ENCODE results near the gene TSPEAR. TPM values are rescaled to one million over a fixed set of nuclear protein-coding genes. Genes with fewer than 3 reads are reported as not detected.

TSPEAR gene
- total RNA-seq, 1 donor from 2014 or later = not detected

DNA sequence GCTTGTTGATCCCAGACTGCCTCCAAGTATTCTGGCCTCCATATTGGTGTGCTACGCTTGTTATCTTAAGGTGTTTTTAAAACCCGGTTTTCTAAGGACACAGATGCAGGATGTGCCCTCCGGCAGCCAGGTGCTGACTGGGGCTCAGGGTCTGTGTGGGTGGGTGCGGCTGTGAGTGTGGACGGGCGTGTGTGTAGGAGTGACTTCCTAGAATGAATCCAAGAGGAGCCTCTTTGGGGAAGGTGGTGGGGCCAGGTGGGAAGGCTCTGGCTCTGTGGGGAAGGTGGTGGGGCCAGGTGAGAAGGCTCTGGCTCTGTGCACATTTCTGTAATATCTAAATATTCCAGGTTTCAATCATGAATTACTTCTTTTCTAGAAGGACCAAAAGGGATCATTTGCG is 12.8 kb upstream of the TSPEAR start:
- no peak for DNase-seq (ENCODE audit: low spot score)
- no peak for ATAC-seq

GRCh38 chr21:44723177-44724131 is 12.1 kb upstream of the TSPEAR start:
- DNase-seq (ENCODE audit: low spot score) (no peak), ATAC-seq (no peak)

- DNase-seq (ENCODE audit: low spot score) (no peak), ATAC-seq (no peak)
Measured at GRCh38 chr21:44722731-44723130, 11.4 kb upstream of the TSPEAR start.

- DNase-seq (ENCODE audit: low spot score) (no peak), ATAC-seq (no peak)
Measured at GRCh38 chr21:44720170-44720569, 8.8 kb upstream of the TSPEAR start.

- no peak for DNase-seq (ENCODE audit: low spot score)
Measured at GRCh38 chr21:44718571-44718970, 7.2 kb upstream of the TSPEAR start.

DNA sequence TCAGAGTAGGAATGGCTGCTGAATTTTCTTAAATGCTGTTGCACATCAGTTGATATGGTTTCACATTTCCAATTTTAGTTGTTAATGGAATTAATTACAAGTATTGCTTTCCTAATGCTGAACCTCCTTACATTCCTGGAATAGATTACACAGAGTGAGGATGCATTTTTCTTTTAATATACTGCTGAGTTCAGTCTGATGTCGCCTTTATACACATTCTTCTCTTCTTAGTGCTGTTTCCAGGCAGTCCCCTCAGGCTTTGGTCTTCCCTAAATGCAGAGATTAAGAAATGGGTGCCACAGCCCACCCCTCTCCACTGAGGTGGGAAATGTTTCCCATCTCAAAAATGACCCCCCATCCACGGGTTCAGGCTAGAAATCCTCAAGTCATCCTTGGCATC is 6.7 kb upstream of the TSPEAR start:
- ATAC-seq = no peak
- DNase-seq (ENCODE audit: low spot score) = no peak

More at GRCh38 chr21:44718571-44718970, 7.2 kb upstream of the TSPEAR start:
- no peak for ATAC-seq

DNA sequence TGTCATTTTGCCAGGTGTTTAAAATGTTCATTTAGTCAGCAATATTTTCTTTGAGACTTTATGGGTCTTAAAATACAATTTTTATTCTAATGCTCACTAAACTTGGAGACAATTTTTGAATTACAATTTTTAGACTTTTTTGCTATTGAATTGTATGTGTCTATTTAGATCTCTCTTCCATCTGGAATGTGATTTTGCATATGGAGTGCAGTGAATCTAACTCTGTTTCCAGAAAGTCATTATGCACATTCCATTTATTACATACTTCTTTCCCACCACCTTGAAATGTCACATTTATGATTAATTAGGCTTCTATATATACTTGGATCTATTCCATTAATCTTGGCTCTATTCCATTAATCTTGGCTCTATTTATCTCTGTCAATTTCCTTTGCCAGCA is 5.6 kb upstream of the TSPEAR start:
- DNase-seq (ENCODE audit: low spot score) (no peak), ATAC-seq (no peak)

DNA sequence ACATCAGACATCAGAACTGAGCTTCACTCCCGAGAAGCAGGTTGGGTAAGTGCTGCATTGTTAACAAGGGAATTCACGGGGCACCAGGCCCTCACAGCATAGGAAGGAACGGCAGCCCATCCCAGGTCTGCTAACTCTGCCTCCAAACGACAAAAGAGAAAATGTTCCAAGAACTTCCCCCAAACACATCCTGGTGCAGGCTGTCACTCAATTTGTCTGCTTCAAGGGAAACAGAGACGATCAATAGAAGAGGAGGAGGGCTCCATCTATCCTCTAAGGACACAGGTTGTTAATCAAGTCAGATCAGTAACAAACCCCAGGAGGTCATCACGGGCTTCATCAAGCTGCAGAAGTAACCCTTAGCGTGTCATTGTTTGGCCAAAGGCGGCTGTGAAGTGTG is 3.5 kb upstream of the TSPEAR start:
- ATAC-seq (no peak), DNase-seq (ENCODE audit: low spot score) (peak; percentile 8)

- ATAC-seq = no peak
- DNase-seq (ENCODE audit: low spot score) = peak; percentile 16
Measured at GRCh38 chr21:44713846-44714245, 2.5 kb upstream of the TSPEAR start.

- ATAC-seq (no peak), DNase-seq (ENCODE audit: low spot score) (peak; percentile 33)
Measured at GRCh38 chr21:44713130-44713529, 1.8 kb upstream of the TSPEAR start.

GRCh38 chr21:44712203-44713028 is 1.0 kb upstream of the TSPEAR start:
- no peak for ATAC-seq
- peak; percentile 24 for DNase-seq (ENCODE audit: low spot score)

GRCh38 chr21:44710756-44711326 is 531 bp downstream of the TSPEAR start:
- ATAC-seq (no peak), DNase-seq (ENCODE audit: low spot score) (peak; percentile 29)

GRCh38 chr21:44710294-44710665 is 1.1 kb downstream of the TSPEAR start:
- no peak for ATAC-seq
- DNase-seq (ENCODE audit: low spot score) = peak; percentile 15

GRCh38 chr21:44709426-44710293 is 1.7 kb downstream of the TSPEAR start:
- ATAC-seq (peak; percentile 30), DNase-seq (ENCODE audit: low spot score) (peak; percentile 38)

DNA sequence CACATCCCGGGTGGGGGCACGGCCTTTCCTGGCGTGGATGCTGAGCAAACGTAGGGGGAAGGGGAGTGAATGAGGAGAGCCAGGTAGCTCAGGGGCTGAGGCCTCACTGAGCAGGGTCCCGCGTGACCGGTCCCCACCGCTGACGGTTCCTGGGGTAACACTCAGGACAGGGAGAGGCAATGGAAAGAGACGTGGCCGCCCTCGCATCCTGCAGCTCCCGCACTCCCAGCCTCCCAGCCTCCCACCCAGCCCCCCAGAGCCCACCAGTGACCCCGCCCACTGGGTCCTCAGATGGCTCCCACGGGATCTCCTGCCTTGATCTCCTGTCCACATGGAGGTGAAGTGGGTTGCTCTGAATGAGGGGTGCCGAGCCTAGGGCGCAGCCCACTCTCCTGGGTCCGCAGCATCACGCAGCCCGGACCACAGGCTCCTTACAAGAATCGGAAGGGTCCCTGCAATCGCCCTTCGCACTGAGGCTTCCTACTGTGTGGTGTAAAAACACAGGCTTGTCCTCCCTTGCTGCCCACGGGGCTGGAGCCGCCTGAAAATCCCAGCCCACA is 2.4 kb downstream of the TSPEAR start:
- DNase-seq (ENCODE audit: low spot score) = peak; percentile 35

DNA sequence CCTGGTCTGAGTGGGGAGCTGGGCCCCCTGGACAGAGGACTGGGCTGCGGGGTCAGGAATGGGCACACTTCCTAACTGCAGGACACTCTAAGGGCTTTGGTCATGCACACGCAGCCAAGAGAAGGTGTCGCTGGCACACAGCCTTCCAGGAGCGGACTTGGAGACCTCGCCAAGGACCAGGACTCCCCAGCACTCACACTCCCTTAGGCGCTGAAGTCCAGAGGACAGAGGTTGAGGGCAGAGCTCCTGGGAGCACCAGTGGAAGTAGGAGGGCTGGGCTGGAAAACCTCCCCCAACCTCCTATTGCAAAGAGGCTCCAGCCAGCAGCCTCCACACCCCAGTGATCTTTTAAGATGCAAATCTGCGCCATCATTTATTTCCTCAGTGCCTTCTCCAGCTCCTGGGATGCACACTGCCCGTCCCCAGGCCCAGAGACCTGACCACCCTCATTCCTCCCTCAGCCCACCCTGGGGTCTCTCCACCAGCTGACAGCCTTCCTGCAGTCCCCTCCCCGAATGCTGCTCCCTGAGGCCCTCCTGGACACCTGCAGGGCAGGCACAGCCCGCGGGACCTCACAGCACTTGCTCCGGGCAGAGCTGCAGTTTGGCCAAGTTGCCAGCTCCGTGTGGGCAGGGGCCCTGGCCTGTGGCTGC is 3.0 kb downstream of the TSPEAR start:
- DNase-seq (ENCODE audit: low spot score) (no peak), ATAC-seq (no peak)

More for the DNA sequence above, 2.4 kb downstream of the TSPEAR start:
- ATAC-seq = no peak

DNA sequence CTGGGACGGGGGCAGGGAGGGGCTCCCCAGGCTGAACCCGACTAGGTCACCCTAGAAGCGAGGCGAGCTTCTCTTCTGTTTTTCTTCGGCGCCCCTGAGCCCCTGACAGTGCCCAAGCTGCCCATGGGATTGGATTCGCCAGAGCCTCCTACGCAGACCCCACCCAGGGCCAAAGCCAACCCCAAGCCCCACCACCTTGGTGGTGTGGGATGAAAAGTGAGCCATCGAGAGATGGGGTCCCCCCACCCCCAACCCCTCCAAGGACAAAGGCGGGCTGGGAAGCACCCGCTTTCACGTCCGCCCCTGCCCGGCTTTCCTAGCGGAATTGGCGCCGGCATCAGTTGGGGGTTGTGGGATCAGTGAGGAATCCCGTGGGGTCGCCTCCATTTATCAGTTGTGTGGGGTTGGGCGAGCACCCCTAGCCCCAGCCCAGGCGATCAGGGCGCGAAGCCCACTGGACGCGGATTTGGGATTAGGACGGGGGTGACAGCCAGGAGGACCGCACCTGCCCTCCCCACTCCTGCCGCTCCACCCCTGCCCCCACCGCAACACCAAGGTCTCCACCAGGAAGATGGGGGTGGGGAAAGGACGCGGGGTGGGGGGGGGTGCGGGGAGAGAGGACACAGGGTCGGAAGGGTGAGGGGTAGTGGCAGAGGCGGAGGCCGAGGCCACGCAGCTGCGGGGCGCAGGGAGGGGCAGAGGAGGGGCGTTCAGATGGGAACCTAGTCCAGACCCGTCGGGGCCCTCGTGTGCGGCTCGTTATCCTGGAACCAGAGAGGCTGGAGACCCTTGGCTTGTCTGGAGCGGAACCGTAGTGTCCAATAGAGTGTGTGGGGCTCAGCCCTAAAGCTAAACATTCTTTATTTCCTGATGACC is 4.4 kb downstream of the TSPEAR start:
- DNase-seq (ENCODE audit: low spot score) = peak; percentile 35
- ATAC-seq = no peak

- DNase-seq (ENCODE audit: low spot score) = peak; percentile 37
Measured at GRCh38 chr21:44706026-44706705, 5.2 kb downstream of the TSPEAR start.

More at GRCh38 chr21:44706026-44706705, 5.2 kb downstream of the TSPEAR start:
- ATAC-seq = no peak

Data from left lobe of liver (tissue), 2 donors.